Activated CD4-positive, CD25-positive, alpha-beta regulatory T cell treated with anti-CD3 and anti-CD28 coated beads, Interleukin-2, amount 50 U/mL, for 72 hours (primary cell): Measurements from ENCODE around the gene PTPRN2.

ENCODE experiments used
- DNase-seq: peaks from one replicate; pipeline ENCODE4 v3.0.0; 2021

Gene PTPRN2

DNA sequence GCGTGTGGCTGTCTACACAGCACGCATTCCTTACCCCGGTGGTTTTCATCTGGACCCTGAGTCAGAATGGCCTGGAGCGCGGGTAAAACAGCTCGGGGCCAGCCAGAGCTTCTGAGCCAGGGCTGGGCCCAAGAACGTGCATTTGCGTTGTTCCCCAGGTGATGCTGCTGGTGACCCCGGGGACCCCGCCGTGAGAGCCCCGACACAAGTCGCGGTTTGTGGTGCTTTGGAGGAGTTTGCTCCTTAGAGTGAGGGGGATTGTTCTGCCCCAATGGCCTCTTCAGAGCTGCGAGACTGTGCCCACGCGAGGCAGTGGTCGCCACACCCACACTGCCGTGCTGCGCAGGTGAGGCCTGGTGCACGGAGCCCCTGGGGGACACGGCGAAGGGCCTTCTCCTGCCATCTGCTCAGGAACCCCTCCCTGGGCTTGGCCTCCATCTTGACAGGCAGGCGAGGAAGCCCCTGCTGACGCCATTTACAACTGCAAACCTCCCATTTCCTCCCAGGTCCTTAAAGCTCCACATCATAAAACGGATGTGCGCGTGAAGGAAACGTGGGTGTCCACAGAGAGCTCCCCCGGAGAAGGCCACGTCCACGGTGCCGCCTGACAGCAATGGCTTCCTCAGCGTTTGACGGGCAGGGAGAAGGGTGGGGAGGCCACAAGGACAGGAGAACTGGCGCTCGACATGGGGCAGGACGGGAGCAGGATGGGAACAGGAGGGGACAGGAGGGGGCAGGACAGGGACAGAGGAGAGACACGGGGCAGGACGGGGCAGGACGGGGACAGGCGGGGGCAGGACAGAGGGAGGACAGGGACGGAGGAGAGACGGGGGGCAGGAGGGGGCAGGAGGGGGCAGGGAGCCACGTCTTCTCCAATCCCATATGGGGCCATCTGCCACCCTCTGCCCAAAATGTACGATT lies 773.6 kb downstream of the PTPRN2 start:
- DNase-seq, result no peak

DNA sequence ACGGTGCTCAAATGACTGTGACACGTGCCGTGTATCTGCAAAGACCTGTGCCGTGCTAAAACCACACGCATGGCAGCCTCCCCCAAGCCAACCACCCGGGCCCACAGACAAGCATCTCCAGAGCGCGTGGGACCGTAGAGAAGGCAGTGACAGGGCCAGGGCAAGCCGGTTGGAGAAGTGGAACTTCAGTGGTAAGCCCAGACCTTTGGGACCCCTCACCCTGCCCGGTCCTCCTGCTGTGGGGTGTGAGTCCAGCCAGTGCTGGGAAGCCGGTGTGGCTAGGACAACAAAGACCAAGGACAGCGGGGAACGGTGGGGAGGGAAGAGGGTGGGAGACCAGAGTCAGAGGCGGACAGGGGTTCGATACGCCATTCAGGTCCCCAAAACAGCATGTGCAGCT lies 774.6 kb downstream of the PTPRN2 start:
- no peak for DNase-seq

GRCh38 chr7:157811946-157812345 lies 775.7 kb downstream of the PTPRN2 start:
- no peak for DNase-seq

GRCh38 chr7:157809863-157810851 lies 777.5 kb downstream of the PTPRN2 start:
- DNase-seq, result no peak

DNA sequence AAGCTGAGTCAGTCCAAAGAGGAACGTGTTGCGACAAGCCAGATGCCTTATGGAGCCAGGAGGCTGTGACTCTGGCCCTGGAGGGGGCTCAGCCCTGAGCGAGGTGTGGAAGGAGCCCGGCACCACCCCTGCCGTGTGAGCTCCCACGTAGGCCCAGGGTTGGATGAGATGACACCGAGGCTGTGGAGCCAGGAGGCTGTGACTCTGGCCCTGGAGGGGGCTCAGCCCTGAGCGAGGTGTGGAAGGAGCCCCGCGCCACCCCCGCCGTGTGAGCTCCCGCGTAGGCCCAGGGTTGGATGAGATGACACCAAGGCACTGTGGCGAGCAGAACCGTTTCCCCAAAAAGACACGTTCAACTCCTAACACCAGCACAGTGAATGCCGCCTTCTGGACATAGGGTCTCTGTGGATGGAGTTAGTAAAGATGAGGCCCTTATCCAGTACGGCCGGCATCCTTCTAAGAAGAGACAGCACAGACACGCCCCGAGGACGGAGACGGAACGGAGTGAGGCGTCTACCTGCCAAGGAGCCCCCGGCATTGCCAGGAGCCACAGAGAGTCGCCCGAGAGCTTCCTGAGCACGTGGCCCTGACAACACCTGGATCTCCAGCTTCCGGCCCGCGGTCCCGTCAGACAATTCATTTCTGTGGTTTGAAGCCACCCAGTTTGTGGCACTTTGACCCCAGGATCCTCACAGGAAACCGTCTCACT lies 778.3 kb downstream of the PTPRN2 start:
- DNase-seq, result no peak

- no peak for DNase-seq
Measured at GRCh38 chr7:157808042-157808441, 779.6 kb downstream of the PTPRN2 start.

- DNase-seq, result no peak
Measured at GRCh38 chr7:157807510-157807909, 780.1 kb downstream of the PTPRN2 start.

DNA sequence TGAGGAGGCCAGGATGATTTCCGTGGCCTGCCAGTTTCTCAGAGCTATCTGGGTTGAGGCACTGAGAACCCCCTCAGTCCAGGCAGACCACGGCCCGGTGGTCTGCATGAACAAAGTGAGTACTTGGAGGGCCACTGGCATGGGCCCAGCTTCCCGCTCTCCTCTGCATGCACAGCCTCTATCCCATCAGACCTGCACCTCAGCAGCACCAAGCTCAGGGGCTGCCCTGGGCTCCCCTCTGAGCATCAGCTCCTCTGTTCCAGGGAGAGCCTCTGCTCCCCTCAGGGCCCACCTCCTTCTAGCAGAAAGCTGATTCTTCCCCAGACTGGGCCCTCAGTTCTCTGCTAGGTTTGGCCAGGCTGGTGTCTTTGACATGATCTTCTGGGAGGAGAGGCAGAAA lies 780.9 kb downstream of the PTPRN2 start:
- no peak for DNase-seq

- DNase-seq, result no peak
Measured at GRCh38 chr7:157805713-157806112, 781.9 kb downstream of the PTPRN2 start.

DNA sequence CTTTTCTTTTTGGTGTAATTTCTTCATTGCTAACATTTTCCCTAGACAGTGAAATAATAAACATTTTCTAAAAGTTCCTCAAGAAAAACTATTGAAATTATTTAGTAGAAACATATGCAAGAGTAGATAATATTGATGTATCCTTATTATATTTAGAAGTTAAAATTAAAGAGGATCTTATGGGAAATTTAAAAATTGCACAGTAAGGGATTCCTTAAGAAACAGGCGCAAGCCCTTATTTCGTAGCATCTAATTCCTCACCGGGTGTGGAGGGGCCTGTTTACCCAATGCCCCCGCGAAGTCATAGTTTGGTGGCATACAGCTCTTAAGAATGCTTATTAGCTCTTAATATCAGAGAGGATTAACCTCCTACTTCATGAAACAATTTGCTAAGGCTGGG lies 783.7 kb downstream of the PTPRN2 start:
- no peak for DNase-seq

DNA sequence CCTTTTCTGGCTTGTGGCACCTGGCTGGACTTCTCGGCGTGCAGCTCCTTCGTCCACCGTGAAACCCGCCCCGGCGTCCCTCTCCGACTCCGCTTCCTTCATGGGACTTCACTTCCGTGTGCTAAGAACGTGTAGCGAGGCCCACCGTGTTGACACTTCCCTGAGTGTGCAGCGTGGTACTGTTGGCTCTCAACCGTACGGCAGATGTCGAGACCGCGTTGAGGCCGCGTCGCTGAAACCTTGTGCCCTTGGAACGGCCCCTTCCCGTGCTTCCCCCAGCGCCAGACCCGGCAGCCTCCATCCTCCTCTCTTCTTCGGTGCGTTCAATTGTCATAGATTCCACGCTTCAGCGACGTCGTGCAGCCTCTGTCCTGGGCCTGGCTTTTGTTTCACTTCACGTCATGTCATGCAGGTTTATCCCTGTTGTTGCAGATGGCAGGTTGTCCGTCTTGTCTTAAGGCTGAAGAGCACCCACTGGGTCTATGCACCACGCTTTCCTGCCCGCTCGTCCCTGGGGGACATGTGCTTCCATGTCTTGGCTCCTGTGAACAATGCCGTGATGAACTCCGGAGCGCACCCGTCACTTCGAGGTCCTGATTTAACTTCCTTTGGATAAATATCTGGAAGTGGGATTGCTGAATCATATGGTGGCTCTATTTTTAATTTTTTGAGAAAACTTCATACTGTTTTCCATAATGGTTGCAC lies 785.5 kb downstream of the PTPRN2 start:
- no peak for DNase-seq

DNA sequence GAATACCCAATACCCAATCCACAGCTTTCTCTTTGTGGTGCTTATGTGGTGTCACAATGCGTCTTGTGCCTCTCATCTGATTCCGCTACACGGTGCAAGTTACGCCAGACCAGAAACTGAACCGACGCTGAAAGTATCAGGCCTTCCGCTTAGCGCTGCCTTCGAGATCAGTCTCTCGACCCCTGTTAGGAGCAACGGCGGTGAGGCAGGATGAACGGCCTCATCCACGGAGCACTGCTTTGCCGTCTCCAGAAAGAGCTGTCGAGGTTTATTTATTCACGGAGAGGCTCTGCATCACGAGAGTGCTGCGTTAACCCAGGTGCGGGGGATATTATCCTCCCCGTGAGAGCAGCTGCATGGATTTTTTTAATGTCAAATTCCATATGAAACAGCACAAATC lies 786.5 kb downstream of the PTPRN2 start:
- DNase-seq, result no peak

DNA sequence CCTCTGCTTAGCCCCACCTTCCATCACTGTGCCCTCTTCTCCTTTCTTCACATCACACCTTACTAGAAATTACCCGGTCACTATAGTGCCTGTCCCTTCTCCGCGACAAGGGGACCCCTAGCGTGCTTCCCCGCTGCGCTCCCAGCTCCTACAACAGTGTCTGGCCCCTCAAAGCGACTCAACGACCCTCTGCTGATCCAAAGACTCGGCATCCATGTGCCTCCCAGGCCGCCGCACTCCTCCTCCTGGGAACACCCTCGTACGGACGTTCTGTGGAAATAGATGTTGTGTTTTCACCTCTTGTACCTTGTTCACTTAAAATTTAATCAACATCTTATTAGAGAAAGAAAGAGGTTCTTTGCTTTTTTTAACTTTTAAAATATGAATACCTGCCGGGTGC lies 787.3 kb downstream of the PTPRN2 start:
- no peak for DNase-seq

DNA sequence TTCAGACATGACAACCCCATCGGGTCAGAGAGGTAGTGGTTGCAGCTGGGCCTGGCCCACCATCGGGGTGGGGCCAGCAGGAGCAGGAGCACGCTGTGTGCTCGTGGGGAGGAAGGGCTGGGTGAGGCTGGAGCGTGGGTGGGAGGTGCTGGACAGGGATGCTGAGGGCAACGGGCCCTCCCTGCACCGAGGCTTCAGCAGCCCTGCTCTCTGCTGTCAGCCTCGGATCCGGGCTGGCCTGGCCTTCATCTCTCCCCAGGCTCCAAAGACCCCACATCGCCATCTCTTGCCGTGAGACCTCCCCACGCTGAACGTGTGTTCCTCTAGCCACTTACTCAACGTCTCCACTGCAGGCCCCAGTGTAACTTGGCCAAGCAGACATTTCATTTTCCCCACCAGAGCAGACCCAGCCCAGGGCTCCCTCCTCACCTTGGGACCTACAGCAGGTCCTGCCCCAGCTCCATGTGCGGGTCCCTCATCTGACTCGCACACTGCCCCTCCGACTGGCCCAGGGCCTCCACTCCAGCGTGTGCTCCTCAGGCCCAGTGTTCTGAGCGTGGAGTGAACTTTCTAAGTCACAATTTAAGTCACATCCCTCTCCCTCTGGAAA lies 788.4 kb downstream of the PTPRN2 start:
- DNase-seq, result no peak

DNA sequence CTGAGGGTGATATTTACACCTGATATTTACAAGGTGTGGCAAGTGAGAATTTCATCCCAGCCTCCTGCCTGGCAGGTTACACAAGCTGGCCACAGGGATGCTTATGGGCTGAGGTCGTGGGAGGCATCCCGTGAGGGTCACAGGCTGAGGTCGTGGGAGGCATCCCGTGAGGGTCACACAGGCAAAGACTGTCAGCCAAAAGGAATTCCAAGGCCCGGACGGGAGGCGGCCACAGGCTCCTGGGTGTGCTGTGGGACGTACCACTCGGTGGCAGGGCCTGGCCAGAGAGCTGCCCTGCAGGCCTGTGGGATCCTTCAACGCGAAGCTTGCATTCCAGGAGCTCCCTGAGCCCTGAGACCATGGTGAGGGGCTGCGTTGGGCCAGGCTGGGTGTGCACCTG lies 790.3 kb downstream of the PTPRN2 start:
- no peak for DNase-seq

GRCh38 chr7:157796846-157797245 lies 790.8 kb downstream of the PTPRN2 start:
- DNase-seq, result no peak

- no peak for DNase-seq
Measured at GRCh38 chr7:157795643-157796042, 792.0 kb downstream of the PTPRN2 start.

GRCh38 chr7:157795199-157795598 lies 792.4 kb downstream of the PTPRN2 start:
- DNase-seq, result no peak

DNA sequence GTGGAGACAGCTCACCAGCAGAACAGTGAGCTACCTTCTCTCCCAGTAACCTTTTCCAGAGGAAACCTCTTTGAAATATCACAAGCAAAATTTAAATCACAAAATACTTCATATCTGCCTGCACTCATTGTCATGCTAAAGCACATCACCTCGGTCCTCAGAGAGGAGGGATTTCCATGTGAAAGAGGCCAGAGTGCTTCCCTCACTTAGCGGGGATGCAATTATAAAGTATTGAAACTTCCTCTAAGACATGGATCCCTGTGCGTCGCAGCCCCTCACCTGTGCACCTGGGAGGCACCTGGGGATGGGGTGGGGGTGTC lies 792.9 kb downstream of the PTPRN2 start:
- no peak for DNase-seq

DNA sequence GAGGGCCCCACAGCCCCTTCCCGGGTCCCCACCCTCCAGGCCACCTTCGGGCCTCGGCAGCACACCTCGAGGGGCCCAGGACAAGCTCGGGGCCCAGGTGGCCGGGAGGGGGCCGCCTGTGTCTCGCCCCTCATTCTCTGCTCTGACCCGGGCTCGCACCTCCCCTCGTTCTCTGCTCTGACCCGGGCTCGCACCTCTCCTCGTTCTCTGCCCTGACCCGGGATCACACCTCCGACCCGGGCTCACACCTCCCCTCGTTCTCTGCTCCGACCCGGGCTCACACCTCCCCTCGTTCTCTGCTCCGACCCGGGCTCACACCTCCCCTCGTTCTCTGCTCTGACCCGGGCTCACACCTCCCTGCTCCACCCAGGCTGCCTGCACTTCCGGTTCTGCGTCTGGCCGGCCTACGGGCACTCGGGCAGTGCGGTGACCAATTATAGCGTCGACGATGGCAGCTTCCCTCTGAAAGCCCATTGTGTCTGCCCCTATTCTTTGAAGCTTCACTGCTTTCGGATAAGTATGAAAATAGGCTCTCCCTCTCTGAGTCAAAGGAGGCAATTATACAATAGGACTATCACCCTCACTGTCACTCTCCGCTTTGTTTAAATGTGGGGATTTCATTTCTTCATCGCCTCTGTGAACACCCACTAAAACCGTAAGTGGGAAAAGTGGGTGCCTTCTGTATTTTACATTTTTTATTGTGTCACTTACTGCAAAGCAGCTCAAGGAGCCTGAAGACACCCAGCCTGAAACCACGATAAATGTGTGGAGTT lies 793.5 kb downstream of the PTPRN2 start:
- no peak for DNase-seq

GRCh38 chr7:157793087-157793353 lies 794.6 kb downstream of the PTPRN2 start:
- DNase-seq, result no peak
